Bronchial epithelial cell (primary cell): Measurements from ENCODE around the gene NCAN. TPM values are rescaled to one million over a fixed set of nuclear protein-coding genes. Genes with fewer than 3 reads are reported as not detected.

Experiments
- DNase-seq: peaks from one replicate; pipeline ENCODE4 v3.0.0-alpha.2; 2010; ENCODE audit warnings: low read depth
- FAIRE-seq: peaks from 2 replicates; lab custom pipeline; 2011; peaks lifted over from hg19 to GRCh38; lab: Jason Lieb, UNC
- H3K27me3 ChIP-seq: 2 replicates; pipeline ENCODE4 v1.5.1; 2011; ENCODE audit warnings: low read length; ENCODE audit not compliant: control insufficient read depth, insufficient read depth
- H3K36me3 ChIP-seq: 2 replicates; pipeline ENCODE4 v1.5.1; 2011; ENCODE audit warnings: low read length; ENCODE audit not compliant: control insufficient read depth, insufficient read depth
- H3K4me3 ChIP-seq: 2 replicates; pipeline ENCODE4 v1.5.1; 2011; ENCODE audit warnings: mild to moderate bottlenecking, low read depth, low read length, control low read depth
- CTCF ChIP-seq: IDR thresholded peaks from 2 replicates; pipeline ENCODE4 v1.5.1; 2011; ENCODE audit warnings: mild to moderate bottlenecking, moderate library complexity, low read length, control low read depth, inconsistent platforms; ENCODE audit not compliant: insufficient read depth, severe bottlenecking
- total RNA-seq: library from RNA; depleted of rRNA; stranded (reverse); fragments of >200 nt; gene quantifications from 2 replicates; pipeline ENCODE4 v1.2.1, GENCODE V29; 2014

The NCAN gene
- total RNA-seq, 1 donor from 2014 or later, result not detected

GRCh38 chr19:19232261-19232721, 20.5 kb downstream of the NCAN start:
- TF ChIP-seq CTCF, result no peak
- DNase-seq (no peak), FAIRE-seq (no peak)
- Histone ChIP-seq H3K27me3 (no peaks in the 10 kb centered on the region), H3K36me3 (no peaks in the 10 kb centered on the region), H3K4me3 (no peak overlapping the region)

DNA sequence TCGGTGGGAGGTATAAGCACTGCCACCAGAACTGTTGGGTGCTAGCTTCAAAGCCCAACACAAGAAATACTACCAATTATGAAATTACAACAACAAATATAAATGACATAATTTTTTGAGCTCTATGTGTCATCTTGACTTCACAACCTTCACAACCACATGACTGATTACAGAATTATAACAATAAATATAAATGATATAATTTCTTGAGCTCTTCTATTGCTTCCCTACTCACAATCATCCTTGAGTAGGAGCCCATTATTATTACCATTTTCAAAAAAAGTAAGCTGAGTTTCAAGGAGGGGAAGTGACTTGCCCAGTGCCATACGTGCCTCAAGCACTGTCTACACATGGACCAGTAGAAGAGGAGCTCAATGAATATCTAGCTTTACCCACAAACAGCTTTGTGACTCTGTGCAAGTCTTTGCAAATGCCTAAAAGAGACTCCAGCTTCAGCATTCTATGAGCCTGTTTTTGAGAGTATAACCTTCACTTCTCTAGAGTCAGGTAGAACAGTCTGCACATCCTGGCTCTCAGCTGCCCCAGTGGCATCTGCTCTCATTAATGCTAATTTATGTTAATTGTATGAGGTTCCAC, 22.6 kb downstream of the NCAN start:
- DNase-seq, result no peak
- no peak overlapping the region for H3K4me3 ChIP-seq
- no peak for TF ChIP-seq CTCF
- H3K36me3 ChIP-seq, result no peaks in the 10 kb centered on the region
- H3K27me3 ChIP-seq, result no peaks in the 10 kb centered on the region
- FAIRE-seq, result no peak

GRCh38 chr19:19236173-19236572, 24.4 kb downstream of the NCAN start:
- no peak for TF ChIP-seq CTCF
- Histone ChIP-seq H3K4me3 (no peak overlapping the region), H3K27me3 (no peaks in the 10 kb centered on the region), H3K36me3 (no peaks in the 10 kb centered on the region)
- DNase-seq (no peak), FAIRE-seq (no peak)

GRCh38 chr19:19238126-19238894, 26.6 kb downstream of the NCAN start:
- Histone ChIP-seq H3K4me3 (no peak overlapping the region), H3K36me3 (no peaks in the 10 kb centered on the region), H3K27me3 (no peaks in the 10 kb centered on the region)
- DNase-seq, result no peak
- no peak for TF ChIP-seq CTCF
- no peak for FAIRE-seq

GRCh38 chr19:19239675-19240074, 27.9 kb downstream of the NCAN start:
- DNase-seq, result no peak
- H3K36me3 ChIP-seq, result no peaks in the 10 kb centered on the region
- H3K4me3 ChIP-seq, result no peak overlapping the region
- no peak for TF ChIP-seq CTCF
- no peaks in the 10 kb centered on the region for H3K27me3 ChIP-seq
- no peak for FAIRE-seq

DNA sequence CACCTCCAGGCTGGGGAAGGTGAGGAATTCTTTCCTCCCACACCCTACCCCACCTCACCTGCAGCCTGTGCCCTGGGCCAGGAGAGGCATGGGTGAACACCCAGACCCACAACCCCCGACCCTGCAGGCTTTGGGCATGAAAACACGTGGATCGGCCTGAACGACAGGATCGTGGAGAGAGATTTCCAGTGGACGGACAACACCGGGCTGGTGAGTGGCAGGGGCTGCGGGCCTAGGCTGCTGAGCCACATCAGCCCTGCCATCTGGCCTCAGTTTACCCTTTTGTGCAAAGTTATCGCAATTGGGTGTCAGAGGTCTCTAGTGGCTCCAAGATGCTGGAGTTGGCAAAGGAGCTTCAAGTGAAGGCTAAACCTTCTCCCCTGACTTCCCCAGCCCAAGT, 28.7 kb downstream of the NCAN start:
- Histone ChIP-seq H3K4me3 (no peak overlapping the region), H3K27me3 (no peaks in the 10 kb centered on the region), H3K36me3 (no peaks in the 10 kb centered on the region)
- no peak for TF ChIP-seq CTCF
- FAIRE-seq, result no peak
- DNase-seq, result no peak
